Activated naive CD4-positive, alpha-beta T cell treated with anti-CD3 and anti-CD28 coated beads, Interleukin-2, amount 50 U/mL, for 16 hours (primary cell): ENCODE results near the gene CREB5.

Experiments
- DNase-seq: peaks from one replicate; pipeline ENCODE4 v3.0.0-alpha.2; 2020

Gene CREB5

DNA sequence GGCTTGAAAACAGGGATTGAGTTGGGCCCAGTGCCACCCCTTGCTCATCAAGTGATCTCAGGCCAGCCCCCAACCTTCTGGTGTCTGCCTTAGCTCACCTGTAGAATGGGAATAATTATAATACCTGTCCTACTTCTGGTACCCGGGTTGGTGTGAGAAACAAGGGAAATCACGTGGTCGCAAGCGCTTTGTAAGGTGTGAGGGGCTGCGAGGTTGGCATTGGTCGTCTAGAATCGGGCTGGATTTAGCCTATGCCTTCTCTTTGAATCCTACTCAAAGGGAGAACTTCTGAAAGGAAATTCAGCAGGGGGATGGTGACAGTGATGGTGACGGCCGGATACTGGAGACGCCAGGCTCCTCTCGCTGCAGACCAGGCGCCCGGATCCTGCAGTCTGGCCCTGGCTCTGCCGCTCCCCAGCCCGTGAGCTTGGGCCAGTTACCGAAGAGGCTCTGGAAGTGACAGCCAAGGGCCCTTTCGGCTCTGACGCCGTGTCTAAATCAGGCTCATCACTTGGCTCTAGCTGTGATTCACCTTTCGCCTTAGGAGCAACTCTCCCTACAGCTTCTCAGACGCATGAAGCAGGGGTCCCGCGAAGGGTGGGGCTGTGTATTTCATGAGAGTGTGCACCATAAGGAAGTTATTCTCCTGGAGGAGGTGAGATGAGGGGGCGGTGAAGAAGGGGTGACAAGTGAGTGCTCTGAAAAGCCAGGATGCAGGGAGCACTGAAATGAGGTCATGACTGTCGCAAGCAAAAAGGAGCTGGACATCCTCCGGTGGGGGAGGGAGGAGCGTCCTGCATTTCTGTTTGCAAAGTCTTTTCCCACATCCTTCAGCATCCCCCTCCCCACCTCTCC lies 4.0 kb upstream of the CREB5 start:
- no peak for DNase-seq

DNA sequence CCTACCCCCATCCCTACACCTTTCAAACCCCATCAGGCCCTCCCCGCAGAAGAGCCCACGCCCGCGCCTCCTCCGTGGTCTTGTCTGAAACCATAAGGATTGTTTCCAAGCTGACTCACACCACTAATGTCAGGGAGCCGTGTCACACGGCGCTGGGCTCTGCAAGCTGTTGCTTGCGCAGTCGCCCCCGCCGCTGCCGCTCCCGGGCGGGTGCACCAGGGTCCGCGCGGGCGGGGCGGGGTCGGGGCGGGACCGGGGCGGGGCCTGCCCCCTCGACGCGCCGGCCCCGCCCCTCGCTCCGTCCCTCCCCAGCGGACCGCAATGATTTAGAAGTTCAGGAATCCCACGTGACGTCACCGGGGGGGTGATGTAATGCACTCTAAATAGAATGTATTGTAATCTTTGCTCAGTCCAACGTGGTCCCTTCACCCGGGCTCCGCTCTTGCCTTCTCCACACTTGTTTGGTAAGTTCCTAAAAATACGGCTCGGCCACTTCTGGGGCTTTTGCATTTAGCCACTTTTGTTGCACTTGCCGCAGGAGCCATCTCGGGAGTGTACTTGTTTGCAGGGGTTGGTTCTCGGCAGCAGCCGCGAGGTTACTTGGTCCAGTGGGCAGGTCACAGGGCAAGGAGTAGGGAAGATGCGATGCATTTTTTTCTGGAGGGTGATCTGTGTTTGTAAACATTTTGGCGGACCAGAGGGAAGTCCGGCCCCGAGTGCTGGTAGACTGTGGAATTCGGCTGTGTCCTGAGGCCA lies 3.2 kb upstream of the CREB5 start:
- peak; percentile 67 for DNase-seq

DNA sequence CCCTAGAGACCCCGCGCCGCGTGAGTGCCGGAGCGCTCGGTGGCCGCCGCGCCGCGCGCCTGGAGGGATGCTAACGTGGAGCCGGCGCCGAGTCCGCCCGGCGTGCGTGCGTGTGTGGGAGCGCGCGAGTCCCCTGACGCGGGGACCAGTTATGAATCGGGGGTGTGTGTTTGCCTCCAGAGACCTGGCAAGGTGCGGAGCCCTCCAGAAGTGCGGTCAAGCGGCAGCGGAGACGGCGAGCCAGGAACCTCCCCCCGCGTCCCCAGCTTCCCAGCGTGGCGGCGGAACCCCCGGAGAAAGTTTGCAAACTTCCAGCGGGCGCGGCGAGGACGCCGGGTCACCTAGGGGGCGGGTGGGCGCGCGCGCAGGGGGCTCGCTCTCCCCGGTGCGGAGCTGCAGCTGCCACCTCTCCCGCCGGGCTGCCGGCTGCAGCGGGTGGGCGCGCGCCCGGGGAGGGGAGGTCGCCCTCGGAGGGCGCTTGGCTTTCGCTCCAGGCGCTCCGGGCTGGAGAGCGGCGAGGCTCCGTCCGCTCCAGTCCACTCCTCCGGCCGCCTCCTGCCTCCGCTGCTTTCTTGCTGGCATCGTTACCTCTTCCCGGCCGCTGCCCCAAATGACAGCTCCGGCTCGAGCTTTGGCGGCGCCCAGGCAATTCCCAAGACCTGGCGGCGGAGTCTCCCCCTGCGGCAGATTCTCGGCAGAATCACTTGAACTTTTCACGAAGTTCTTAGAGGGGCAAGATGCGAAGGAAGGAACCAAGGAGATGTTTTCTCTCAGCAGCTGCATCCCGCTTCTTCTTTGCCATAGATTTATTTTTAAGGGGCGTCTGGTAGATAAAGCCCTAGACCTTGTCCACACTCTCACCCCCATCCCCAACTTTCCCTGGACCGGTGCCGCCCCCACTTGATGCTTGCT lies 2.3 kb upstream of the CREB5 start:
- peak; percentile 26 for DNase-seq

DNA sequence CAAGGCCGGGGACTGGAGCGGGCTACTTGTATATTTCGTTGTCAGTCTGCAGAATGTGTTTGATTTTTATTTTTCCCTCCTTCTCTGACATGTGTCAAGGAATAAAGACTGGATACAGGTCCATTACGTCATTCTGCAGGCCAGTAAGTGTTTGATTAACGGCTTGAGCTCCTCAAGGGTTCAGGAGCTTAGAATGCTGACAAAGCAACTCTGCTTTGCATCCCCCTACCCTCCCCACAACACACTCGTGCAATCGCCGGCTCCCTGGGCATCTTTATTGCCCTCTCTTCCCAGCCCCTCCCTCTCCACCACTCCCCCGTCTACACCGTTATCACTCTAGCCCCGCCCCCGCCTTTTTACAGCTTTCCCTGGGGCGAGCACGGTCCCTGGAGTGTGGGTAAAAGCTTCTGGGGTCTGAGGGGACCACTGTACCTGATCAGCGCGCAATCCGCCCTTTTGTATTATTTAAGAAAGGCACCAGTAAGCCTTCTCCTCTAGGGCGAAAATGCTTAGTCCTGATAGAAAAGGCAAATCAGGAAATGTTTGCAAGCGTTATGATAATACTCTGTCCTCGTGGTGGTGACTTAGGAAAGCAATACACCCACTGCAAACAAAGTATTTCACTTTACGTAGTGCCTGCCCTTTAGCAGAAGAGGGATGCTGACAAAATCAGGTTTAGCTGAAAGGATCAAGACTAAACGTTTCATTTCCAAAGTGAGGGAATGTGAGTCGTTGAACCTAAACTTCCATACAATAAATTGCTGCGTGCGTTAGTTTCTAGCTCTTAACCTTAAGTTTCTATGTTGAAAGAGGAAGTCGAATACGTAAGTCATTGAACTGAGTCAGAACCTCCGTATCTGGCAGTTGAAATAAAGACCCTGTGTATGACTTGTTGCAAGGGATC lies 1.4 kb upstream of the CREB5 start:
- DNase-seq = peak; percentile 20

DNA sequence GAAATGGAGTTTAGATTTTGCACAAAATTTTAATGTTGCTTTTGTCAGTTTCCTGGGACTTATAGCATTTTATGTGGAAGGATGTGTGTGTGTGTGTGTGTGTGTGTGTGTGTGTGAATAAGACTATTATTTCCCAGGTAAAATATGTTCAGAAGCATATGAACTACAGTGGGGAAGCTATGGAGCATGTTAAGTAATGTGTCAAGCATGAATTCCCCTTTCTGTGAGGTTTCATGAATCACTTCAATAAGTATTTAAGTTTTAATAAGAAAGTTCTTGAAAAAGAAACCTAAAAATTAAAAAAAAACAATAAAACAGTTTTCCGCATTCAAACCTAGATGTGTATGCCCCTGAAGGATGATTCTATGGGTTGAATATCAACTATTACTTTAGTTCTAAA lies 693 bp downstream of the CREB5 start:
- no peak for DNase-seq

DNA sequence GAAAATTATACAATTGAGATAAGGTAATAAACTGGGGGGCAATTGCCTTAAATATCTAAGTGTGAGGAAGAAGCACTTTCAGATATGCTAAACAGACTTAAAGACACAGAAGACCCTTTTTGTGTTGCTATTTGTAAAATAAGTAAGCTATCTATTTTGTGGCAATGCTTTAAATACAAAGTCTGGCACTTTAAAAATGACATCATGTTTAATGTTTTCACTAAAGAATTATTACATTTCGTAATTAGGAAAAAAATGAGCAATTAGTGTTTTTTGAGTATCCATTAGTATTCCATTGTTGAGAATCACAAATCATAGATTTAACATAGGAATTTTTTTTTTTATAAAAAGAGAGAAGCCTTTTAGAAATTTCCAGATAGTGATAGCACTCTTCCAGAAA lies 2.1 kb downstream of the CREB5 start:
- no peak for DNase-seq

DNA sequence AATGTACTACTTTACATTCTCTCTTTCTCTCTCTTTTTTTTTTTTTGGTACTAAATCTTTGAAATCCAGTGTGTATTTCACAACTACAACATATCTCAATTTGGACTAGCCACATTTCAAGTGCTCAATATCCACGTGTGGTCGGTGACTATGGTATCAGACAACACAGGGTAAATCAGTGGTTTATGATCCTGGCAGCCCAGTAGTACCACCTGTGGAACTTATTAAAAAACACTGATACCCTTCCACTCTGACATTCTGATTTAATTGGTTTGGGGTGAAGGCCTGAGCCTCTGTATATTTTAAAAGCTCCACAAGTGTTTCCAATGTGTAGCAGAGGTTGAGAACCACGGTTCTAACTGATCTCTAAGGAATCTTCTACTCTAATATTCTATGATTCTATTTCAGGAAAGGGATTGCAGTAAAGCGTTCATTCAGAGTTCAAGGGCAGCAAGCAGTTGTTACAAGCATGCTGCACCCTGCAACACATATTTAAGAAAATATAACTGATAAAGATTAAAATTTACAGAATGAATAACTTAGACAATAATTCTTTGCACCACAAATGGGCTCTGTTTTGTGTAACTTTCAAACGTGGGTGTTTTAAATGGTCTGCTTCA lies 5.1 kb downstream of the CREB5 start:
- DNase-seq = no peak

DNA sequence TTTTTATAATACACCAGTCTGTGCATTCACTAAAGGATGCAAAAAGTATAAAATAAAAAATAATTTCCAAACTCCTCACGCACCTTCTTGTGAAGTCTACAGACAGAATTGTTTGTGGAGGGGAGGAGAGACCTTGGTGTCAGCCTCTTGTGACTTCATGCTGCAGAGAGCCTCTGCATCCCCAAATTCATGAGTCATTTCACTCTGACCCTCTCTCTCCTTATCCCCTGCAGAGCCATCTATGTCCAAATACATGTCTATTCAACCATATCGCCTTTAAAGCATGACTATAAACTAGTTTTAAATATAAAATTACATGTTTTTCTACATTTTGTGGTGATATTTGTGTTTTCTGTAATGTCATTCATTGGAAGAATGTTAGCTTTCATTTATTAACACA lies 6.0 kb downstream of the CREB5 start:
- DNase-seq = no peak

DNA sequence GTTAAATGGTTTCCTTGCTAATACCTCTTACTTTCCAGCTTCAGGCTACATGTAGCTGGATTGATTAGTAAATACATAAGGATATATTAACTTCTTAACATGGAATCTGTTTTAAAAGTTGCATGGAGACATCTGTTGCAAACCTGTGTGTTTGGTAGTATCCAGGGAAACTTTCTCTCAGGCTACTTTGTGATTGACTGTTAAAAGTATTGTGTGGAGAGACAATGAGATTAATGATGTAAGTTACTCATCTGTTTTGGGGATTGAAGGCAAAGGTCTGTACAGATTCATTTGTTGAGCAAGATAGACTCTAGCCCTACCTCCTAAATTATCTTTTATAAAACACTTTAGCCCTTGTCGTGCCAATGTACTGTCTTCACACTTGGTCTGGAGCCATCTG lies 6.6 kb downstream of the CREB5 start:
- DNase-seq = no peak

DNA sequence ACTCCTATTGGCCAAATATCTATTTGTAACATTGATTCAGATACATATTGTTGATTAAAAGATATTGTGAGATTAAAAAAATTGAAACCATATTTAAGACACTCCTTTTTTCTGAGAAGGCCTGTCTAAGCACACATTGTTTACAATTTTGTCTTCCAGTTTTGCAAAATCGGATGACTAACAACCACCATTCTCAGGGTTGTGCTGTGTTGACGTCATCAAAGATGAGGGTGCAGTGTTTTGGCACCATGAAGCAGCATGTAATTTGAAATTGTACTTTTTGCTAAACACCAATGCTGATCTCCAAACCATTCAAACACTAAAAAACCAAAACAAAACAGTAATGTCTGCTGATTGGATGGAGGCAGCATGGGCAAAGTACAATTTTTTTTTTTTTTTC lies 7.4 kb downstream of the CREB5 start:
- no peak for DNase-seq

DNA sequence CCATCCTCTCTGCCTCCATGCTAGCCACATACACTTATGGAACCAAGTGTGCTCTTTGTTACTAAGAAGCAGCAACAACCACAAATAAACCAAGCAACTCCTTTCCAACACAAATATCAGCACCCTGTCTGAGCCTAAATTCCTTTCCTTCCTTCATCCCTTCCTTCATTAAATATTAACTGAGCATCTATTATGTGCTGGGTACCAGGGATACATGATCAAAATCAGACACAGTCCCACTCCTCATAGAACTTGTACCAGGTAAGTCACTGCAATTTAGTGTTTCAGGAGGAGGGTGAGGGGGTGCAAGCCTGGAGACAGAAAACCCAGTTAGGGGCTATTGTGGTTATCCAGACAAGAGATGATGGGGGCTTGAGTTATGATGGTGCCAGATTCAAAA lies 10.8 kb downstream of the CREB5 start:
- DNase-seq = no peak

DNA sequence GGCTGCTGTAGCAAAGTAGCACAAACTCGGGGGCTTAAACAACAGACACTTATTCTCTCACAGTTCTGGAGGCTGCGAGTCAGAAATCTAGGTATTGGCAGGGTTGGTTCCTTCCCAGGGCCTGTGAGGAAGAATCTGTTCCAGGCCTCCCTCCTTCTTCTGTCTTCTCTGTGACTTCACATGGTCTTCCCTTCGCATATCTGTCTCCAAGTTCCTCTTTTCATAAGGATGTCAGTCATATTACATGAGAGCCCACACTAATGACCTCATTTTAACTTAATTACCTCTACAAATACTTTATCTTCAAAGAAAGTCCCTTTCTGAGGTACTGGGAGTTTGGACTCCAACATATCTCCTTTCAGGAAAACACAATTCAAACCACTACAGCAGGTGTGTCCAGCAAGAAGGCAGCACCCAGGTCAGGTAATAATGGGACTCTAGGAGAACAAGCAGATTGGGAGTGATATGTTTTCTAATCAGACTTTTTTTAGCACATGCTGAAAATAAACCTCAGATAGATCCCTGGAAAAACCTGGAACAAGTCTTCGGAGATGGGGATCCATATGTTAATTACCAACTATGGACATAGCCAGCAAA lies 11.7 kb downstream of the CREB5 start:
- no peak for DNase-seq

DNA sequence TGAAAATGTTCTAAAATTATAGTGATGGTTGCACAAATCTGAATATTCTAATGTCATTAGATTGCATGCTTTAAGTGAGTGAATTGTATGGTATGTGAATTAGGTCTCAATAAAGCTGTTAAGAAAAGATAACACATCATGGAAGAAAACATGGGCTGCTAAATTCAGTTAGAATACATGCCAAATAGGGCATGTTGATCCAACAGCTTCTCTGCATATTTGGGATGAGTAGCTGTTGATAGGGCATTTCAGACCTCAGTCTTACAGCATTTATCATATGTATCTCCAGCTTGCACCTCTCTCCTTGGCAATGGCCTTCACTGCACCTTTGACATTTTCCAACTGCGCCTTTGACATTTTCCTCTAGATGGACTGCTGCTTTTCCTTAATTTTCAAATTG lies 13.2 kb downstream of the CREB5 start:
- no peak for DNase-seq

DNA sequence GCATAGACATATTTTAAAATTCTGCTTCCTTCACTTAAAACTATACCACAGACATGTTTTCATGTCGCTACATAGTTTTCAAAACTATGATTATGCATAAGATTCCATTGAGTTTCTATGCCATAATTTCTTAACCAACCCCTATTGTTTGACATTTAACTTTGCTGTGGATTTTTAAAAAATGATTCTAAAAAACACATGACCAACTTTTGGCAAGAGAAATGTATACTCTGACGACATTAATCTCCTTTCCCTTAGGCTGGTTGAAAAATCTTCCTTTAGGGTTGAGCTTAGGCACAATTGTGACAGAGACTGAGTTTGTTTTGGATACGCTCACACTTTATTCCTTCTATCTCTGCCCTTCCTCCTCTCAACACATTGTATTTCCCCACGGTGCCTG lies 14.9 kb downstream of the CREB5 start:
- DNase-seq = no peak

DNA sequence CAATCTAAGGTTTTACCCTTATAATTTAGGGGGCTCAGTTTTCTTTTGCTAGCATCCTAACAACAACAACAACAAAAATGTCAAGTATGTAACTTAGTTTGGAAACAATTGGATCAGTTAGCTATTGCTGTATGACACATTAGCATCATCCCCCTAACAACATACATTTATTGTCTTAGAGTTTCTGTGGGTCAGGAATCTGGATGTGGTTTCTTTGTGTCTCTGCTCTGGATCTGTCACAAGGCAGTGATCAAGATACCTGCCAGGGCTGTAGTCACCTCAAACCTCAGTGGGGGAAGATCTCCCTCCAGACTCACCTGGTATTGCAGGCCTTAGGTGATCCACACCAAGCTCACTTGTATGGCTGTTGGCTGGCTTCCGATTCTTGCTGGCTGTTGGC lies 18.3 kb downstream of the CREB5 start:
- no peak for DNase-seq

DNA sequence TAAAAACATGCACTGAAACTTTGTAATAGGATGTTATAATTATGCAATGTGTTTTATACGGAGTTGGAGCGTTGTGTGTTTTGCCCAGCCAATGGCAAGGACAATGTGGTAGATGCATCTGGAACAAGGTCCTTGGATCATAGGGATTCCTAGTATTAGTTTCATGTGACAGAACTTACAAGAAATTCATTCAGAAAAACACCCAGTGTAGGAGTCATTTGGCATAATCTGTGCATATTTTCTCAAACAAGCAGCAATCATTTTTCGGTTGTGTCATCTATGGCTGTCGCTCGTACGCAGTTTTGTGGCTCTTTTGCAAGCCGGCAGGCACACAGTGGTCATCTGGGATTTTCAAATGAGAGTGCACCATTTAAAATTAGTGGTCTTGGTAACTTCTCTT lies 19.8 kb downstream of the CREB5 start:
- no peak for DNase-seq

DNA sequence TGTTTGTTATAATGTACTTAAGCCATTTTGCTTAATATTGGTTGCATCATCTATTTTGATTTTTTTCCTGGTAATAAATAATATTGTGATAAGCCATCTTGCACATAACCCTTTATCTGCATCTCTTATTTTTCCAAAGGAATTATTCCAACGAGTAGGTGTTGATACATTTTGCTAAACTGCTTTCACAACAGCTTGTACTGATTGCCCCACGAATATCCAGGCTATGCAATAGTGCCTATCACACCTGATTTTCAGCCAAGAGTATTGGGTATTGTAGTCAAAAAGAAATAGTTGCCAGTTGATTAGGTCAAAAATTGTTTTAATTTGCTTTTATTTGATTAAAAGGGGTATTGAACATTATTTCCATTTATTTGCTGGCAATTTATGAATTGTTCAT lies 20.7 kb downstream of the CREB5 start:
- DNase-seq = no peak

DNA sequence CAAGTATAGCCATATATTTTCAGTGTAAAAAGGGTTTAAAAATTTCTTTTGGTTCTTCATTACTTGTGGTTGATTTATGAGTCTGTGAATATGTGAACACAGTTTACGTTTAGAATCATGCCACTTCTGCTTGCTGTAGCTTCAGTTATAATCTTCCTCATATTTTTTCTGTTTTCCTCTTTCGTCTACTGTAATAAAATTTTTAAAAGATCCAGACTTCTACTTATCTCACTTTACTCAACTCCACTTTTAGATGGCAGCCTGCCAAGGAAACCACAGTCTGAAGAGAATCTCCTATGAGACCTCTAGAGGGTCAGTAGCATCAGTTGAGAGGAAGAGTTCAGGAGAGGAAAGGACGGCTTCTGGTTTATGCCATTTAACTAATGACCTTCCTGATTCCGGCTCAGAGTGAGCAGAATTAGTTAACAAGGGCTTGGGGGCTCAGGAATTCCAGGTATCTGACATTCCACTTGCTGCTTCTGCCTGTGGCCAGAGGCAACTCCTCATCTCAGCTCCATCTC lies 21.4 kb downstream of the CREB5 start:
- no peak for DNase-seq

DNA sequence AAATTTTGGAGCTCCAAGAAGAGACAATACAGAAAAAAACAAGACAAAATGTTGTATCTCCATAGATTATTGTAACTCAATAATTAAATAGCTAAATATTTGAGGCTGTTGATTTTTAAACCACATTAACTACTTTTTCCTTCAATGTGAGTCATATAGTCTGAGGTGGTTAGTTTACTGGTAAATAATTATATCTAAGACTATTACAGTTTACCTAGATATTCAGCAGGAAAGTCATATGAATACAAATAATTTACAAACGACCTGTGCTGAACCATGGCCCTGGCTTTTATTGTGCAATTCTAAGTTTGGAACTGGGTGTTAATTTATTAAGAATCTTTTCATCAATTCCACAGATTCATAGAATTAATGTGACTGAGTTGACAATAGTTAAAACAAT lies 22.2 kb downstream of the CREB5 start:
- DNase-seq = no peak

DNA sequence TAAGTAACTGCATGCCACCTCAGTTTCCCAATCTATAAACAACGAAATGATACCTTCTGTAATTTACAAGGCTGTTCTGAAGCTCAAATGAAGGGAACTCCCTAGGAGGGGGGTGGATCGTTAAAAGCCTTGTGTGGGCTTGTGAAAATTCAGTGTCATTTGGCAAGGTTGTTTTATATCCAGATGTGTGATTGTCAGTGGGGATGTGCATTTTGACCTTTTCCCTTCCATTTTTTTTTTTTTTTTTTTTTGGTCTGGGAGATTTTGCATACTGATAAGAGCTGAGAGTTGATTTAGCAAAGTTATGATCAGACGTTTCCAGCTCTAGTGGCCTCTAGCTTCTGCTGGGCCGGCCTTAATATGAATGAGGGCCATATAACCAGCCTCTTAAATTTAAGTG lies 22.8 kb downstream of the CREB5 start:
- no peak for DNase-seq

DNA sequence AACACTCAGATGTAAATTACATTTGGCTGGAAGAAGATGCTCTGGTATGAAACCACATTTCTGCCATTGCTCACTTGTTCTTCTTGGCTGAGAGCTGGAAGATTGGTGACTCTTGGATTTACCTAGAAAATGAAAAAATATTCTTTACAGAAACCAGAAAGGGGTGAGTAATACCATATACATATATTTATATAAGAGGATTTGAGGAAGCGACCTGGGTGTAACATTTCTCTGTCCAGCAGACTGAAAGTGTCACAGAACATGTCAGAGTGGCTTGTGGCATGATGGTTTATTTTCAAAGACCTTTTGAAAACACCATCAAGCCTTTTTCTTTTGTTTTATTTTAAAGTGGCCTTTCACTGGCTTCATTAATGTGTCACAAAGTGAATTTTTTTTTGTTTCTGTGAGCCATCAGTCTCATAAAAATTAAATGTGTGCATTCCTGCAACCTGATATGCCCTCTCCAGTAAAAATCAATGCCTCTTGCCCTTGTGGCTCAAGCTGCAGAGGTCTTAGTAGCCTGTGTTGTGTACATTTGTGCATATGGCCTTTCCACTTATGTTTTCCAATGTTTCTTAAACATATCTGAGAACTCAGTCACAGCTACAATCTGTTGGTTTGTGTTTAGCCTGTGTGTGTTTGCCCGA lies 23.5 kb downstream of the CREB5 start:
- no peak for DNase-seq
